ENCODE measurements around the gene SIRT5. TPM values are rescaled to one million over a fixed set of nuclear protein-coding genes. Genes with fewer than 3 reads are reported as not detected.

The SIRT5 gene
- total and polyA plus RNA-seq, 8 donors, result 9.0 to 18.2 (median 16.4) TPM

- intact Hi-C loops (cut with DNase I), result loop anchor here in 1 of 2 donors (5.0 kb wide), 1 partner anchor 202 kb away; no protein-coding TSS in a partner anchor
- Histone ChIP-seq H3K36me3 (no peaks in the 10 kb centered on the region), H3K4me3 (no peak overlapping the region), H3K27ac (no peak overlapping the region), H3K27me3 (no peaks in the 10 kb centered on the region), H3K9me3 (no peaks in the 10 kb centered on the region), H3K4me1 (no peaks in the 10 kb centered on the region)
- no peak for TF ChIP-seq CTCF (IDR thresholded peaks at IDR 0.05)
- DNase-seq (no peak), ATAC-seq (no peak)
Observed at GRCh38 chr6:13539572-13539971, 34.8 kb upstream of the SIRT5 start.

GRCh38 chr6:13541496-13541895, 32.9 kb upstream of the SIRT5 start:
- no peak for TF ChIP-seq CTCF (IDR thresholded peaks at IDR 0.05)
- no peaks in the 10 kb centered on the region for H3K36me3 ChIP-seq
- H3K4me1 ChIP-seq, result no peaks in the 10 kb centered on the region
- DNase-seq (peak in 1 of 4 donors; percentile 61), ATAC-seq (no peak)
- no peak overlapping the region for H3K4me3 ChIP-seq
- H3K27me3 ChIP-seq, result no peaks in the 10 kb centered on the region
- intact Hi-C loops (cut with DNase I), result no loop called here
- H3K9me3 ChIP-seq, result no peaks in the 10 kb centered on the region
- H3K27ac ChIP-seq, result no peak overlapping the region

GRCh38 chr6:13544454-13545186, 29.8 kb upstream of the SIRT5 start:
- Histone ChIP-seq H3K4me3 (no peak overlapping the region), H3K4me1 (no peaks in the 10 kb centered on the region), H3K27ac (no peak overlapping the region), H3K36me3 (no peaks in the 10 kb centered on the region), H3K27me3 (no peaks in the 10 kb centered on the region), H3K9me3 (no peaks in the 10 kb centered on the region)
- intact Hi-C loops (cut with DNase I), result no loop called here
- DNase-seq (no peak), ATAC-seq (no peak)
- TF ChIP-seq CTCF (IDR thresholded peaks at IDR 0.05), result no peak

GRCh38 chr6:13545885-13546284, 28.5 kb upstream of the SIRT5 start:
- ATAC-seq, result no peak
- intact Hi-C loops (cut with DNase I), result no loop called here
- no peak for DNase-seq
- Histone ChIP-seq H3K36me3 (no peaks in the 10 kb centered on the region), H3K4me3 (no peak overlapping the region), H3K4me1 (no peaks in the 10 kb centered on the region), H3K9me3 (no peaks in the 10 kb centered on the region), H3K27ac (no peak overlapping the region), H3K27me3 (no peaks in the 10 kb centered on the region)
- no peak for TF ChIP-seq CTCF (IDR thresholded peaks at IDR 0.05)

GRCh38 chr6:13548500-13549210, 25.7 kb upstream of the SIRT5 start:
- no peak overlapping the region for H3K4me3 ChIP-seq
- H3K27me3 ChIP-seq, result no peaks in the 10 kb centered on the region
- ATAC-seq (no peak), DNase-seq (no peak)
- intact Hi-C loops (cut with DNase I), result no loop called here
- no peak for TF ChIP-seq CTCF (IDR thresholded peaks at IDR 0.05)
- no peak overlapping the region for H3K27ac ChIP-seq
- H3K9me3 ChIP-seq, result no peaks in the 10 kb centered on the region
- no peaks in the 10 kb centered on the region for H3K36me3 ChIP-seq
- H3K4me1 ChIP-seq, result no peaks in the 10 kb centered on the region

Measured in left lung (tissue), 10 donors.